Measurements from ENCODE around the gene CLK2.
"Not testable (repeated sequence)": the region's sequence is repeated elsewhere in the genome, so short reads cannot be mapped to it uniquely, and the experiment has no call there.

Gene CLK2

DNA sequence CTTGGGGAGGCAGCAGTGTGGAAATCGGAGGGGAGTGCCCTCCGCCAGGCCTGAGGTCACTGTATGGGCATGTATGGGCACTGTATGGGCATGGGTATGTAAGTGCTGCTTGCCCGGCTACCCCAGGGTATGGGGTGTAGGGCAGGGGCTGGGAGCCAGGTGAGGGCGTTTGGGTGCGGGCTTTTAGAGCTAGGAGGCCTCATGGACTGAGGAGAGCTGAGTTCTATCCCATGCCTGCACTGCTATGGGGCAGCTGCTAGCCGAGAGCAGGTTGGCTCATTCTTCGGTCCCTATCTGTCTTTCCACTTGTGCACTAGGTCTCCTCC lies 22.6 kb upstream of the CLK2 start:
- no peak for DNase-seq

DNA sequence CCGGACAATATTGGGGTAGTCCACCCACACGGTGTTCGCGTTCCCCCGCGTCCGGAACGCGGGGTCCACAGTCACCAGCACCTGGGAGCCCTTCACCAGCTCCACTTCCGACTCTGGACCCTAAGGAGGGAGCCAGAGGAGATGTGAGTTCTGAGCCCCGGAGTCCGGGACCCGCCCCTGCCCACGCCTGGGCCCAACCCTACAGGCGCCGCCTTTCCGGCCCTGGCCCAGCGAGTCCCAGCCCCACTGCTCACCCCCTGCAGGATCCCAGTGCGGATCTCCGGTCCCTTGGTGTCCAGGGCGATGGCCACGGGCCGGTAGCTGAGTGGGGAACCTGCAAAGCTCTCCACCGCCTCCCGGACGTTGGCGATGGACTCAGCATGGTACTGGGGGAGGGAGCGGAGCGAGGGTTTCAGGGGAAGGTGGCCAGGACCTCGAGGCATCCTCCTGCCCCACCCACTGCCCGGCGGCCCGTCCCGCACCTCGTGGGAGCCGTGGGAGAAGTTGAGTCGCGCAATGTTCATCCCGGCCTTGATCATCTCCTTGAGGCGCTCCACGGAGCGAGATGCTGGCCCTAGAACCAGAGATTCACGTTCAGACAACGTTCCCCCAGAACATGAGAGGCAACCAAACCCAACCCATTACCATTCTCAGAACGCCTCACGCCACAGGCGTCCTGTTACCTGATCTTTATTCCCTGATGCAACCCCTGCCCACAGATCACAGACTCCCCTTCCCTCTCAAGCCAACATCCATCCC lies 22.1 kb upstream of the CLK2 start:
- no peak for DNase-seq

DNA sequence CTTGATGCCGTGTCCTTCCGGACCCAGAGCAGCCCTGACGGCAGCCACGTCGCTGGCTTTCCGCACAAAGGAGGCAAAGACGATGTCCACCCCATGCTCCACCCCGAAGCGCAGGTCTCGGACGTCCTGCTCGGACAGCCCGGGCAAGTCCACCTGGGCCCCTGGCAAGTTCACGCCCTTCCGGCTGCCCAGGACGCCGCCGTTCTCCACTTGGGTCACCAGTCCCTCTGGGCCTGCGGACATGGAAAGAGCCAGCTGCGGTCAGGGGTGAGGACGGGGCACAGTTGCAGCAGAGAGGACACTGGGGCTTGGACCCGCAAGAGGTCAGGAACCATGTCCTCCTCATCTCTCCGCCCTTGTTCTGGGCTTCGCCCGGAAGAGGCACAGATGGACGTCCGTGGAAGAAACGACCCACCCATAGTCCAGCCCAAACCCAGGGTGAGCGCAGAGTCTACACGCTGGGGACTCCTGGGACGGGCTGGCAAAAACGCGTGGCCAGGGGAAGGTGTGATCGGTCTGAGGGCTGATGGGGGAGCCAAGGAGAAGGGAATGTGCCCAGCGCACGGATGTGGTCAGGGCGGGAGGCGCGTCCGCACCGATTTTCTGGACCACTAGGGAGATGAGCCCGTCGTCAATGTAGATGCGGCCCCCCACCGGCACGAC lies 21.3 kb upstream of the CLK2 start:
- DNase-seq: no peak

DNA sequence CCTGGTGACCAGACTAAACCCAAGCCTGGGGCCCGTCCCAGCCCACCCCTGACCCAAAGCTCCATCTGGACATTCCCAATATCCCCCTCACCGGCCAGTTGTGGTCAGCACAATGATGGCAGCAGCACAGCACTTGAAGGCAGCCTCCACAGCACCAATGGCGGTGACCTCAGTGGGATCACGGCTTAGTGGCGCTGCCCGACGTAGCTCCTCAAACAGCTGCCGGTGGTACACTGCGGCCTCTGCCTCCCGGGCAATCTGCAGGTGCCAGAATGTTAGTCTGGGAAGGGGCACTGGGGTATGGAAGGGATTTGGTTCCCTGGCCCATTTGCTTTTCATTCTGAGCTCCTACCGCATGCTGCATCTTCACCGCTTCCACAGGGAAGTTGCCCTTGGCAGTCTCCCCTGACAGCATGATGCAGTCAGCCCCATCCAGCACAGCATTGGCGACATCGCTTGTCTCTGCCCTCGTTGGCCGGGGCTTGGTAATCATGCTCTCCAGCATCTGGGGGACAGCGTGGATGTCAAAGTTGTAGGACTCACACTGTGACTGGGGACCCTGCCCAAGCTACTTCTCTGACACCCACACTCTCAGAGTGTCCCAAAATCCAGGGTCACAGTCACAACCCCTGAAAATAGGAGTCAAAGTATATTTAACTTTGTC lies 19.9 kb upstream of the CLK2 start:
- no peak for DNase-seq

DNA sequence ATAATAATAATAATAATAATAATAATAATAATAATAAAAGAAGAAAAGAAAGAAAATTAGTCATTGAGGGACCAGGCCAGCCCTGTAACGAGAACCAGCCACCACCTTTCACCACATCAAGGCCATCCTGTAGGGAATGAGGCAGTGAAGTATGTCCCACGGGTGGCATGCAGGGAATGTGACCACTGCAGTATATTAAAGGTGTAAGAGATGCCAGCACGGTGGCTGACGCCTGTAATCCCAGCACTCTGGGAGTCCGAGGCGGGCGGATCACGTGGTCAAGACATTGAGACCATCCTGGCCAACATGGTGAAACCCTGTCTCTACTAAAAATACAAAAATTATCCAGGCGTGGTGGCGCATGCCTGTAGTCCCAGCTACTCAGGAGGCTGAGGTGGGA lies 17.7 kb upstream of the CLK2 start:
- not testable (repeated sequence) for DNase-seq

DNA sequence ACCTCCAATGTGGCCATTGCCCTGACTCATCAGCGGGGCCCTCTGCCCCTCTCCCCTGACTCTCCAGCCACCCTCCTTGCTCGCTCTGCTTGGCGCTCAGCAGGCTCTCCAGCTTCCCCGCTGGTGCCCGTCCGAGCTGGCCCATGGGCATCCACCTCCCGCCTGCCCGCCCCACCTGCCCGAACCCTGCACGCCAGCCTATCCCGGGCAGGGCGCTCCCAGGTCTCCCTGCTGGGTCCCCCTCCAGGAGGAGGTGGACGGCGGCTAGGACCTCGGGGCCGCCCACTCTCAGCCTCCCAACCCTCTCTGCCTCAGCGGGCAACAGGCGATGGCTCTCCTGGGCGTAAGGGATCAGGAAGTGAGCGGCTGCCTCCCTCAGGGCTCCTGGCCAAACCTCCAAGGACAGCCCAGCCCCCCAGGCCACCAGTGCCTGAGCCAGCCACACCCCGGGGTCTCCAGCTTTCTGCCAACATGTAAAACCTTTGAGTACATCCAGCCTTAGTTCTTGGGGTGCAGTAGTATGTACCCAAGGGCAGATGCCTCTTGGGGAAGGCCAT lies 14.8 kb upstream of the CLK2 start:
- DNase-seq: no peak

DNA sequence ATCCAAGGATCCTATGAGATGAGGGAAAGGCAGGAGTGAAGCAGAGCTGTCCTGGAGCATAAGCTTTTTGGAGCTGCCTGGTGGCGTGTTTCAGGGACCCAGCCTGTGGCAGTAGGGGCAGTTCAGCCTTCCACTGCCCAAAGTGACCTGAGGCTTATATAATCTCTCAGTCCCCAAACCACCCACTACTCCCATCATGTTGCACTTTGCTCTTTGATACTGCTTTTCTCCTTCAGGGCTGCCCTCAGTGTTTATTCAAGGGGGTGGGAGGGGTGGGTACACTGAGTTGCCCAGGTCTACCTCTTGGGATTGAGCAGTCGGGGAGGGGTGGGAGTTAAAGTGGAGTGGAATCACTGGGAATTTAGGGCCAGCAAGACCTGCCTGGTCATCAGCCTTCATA lies 13.2 kb upstream of the CLK2 start:
- no peak for DNase-seq

DNA sequence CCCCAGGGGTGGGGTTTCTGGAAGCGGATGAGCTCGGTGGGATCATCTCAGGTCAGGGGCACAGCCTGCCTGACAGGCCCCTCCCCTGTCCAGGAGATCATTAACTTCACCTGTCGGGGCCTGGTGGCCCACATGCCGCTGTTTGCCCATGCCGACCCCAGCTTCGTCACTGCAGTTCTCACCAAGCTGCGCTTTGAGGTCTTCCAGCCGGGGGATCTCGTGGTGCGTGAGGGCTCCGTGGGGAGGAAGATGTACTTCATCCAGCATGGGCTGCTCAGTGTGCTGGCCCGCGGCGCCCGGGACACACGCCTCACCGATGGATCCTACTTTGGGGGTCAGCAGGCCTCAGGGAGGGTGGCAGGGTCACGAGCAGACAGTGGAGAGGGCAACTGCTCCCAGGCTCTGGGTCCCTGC lies 12.3 kb upstream of the CLK2 start:
- no peak for DNase-seq

DNA sequence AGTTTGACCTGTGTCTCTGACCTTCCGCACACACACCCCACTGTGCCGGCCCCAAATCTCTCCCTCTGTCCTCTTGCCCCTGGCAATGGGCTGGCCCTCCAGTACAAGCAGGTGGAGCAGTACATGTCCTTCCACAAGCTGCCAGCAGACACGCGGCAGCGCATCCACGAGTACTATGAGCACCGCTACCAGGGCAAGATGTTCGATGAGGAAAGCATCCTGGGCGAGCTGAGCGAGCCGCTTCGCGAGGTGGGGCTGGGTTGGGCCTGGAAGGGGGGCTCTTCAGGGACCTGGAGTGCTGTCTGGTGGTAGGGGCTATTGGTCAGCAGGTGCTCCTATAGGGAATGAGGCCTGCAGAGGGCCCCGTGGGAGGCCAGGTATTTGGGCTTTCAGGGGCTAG lies 11.8 kb upstream of the CLK2 start:
- DNase-seq: no peak

DNA sequence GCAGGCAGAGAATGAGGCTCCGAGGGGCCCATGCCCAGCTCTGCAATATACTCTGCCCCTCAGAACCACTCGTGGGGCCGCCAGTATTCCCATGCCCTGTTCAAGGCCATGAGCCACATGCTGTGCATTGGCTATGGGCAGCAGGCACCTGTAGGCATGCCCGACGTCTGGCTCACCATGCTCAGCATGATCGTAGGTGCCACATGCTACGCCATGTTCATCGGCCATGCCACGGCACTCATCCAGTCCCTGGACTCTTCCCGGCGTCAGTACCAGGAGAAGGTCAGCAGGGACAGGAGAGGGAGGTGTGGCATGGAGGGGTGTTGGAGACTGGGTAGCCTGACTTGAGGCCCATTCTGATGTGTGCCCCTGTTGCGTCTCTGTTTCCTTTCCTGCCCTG lies 11.2 kb upstream of the CLK2 start:
- no peak for DNase-seq

DNA sequence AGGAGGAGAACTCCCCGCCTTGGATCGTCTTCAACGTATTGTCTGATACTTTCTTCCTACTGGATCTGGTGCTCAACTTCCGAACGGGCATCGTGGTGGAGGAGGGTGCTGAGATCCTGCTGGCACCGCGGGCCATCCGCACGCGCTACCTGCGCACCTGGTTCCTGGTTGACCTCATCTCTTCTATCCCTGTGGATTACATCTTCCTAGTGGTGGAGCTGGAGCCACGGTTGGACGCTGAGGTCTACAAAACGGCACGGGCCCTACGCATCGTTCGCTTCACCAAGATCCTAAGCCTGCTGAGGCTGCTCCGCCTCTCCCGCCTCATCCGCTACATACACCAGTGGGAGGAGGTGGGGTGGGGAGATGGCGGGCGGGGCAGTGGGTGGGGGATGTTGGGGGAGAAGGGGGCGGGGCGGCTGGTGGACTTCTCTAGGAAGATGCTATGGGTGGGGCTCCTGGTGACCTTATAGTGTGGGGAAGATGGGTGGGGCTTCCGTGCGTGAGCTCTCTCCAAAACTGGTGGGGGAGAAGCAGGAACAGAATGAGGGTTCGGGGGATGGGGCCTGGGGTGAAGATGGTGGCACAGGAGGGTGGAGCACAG lies 9.3 kb upstream of the CLK2 start:
- no peak for DNase-seq

DNA sequence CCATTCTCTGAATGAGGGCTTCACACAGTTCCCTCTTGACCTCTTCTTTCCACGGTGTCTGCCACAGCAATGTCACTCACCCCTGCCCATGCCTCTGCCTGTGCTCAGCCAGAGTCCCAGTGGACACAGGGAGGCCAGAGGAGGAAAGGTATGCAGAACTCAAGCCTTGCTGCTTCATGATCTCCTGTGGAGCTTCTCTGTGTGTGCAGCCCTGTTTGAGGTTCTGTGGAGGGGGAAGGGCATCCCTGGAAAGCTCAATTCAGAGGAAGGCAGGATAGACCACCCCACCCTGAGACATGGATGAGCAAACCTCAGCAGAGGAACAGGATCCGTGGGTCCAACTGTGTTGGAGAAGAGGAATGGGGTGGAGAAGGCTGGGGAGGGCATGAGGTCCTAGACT lies 6.0 kb upstream of the CLK2 start:
- DNase-seq: no peak

DNA sequence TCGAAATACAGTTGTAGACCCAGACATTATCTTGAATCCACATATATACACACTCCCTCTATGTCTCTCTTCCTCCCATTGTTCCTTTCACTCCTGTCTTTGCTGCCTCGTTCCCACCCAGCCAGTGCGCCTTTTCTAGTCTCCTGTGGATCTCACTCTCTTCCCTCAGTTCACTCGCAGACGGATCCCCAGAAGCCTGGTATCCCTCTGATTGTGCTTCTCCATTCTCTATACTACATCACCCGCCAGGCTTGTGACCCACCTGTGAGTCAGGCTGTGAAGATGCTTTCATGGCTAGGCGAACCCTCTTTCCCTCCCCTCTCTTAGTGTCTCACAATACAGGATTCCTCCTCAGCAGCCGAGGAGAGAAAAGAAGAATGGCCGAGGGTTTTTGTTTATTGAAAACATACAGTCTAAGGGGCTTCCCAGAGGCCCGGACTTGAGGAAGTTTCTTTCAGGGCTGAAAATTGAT lies 5.4 kb upstream of the CLK2 start:
- DNase-seq: no peak

DNA sequence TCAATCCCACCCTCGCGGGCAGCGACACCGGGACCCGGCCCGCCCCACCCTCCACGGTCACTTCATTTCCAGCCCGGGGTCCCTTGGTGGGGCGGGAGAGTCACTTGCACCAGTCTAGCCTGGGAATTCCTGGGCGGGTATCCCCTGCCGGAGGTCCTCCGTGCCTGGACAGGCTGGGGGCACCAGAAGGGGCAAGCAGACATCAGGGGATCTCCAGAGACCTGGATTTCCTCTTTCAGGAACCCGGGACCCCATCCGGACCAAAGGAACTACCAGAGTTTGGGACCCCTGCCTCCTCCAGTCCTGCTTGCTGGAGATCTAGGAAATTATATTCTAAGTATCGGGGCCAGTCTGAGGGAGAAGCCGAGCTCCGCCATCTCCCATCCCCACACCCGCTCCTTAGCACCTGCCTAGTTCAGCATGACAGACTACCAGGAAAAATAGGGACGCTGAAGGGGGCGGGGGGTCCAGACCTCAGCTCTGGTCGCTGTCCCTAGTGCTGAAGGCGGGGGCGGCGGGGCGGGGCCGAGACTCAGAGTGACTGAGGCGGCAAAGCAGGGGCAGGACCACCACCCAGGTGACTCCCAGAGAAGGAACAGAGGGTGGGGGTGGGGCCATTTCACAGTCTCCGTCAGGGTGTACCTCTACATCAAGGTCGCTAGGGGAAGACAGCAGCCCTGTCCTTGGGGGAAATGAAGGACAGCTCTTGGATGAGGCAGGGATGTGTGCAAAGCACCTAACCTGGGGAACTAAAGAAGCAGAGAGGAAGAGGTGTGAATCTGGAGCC lies 4.8 kb upstream of the CLK2 start:
- peak; percentile 62 to 76 (median 71) for DNase-seq

DNA sequence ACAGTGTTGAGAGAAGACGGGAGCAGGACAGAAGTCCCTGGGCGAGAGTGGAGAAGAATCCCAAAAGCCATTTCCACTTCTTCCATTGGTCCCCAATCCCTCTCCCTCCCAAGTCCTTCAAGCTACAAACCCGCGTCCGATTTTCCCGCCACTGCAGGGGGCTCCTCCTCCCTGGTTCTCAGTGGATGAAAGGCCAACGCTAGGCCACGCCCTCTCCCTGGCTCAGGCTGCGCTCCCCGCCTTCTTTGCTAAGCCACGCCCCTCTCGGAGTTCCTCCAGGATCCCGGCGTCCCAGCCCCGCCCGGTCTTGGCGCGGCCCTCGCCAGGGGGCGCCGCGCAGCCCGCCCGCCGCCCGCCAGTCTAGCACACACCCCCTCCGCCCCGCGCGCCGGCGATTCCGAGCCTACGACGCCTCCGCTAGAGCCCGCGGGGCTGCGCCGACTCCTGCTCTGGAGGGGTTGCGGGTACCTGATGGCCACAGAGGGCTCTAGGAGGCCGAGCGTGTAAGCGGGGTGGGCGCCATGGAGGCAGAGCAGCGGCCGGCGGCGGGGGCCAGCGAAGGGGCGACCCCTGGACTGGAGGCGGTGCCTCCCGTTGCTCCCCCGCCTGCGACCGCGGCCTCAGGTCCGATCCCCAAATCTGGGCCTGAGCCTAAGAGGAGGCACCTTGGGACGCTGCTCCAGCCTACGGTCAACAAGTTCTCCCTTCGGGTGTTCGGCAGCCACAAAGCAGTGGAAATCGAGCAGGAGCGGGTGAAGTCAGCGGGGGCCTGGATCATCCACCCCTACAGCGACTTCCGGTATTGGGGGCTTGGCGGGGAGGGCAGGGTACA lies 4.0 kb upstream of the CLK2 start, which contains the start of gene HCN3:
Gene HCN3 (plus strand): TSS at position 394 of the 832 bp plus-strand sequence. CDS start 128 bp downstream, at position 522.
- DNase-seq: peak; percentile 85 to 90 (median 88)

DNA sequence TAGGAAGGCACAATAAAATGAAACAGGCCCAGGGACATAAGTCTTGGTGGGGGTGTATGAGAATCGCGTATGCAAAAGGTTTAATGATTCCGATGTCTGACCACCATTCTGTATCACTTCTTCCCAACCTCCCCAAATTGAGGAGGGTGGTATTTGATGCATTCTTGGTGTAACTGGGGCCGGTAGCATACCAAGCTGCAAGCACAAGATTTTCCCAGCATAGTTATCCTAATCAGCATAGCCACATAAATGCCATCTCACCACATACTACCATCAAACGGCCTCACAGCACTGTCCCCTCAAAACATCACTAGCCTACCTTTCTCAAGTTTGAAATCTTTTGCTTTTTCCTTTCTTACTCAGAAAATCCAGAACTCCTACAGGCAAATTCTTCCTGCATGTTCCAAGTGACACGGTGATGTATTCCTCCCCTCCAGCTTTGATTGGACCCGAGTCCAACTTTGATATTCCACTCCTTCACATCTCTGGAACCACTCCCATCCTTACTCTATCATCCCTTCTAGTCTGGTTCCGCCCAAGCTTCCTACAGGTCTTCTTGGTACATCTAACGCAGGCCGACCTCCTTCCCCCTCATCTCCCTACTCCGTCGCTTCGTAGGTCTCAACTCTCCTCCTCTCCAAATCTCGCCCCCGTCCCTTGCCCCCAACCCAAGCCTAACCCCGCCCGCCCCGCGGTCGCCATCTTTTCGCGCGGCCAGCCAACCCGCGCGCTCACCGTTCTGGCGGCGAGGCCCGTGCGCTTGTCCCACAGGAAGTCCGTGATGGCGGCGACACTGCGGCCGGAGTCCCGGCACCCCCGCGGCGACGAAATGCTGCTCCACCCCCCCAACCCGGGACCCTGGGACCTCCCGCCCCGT lies 600 bp downstream of the CLK2 start:
- no peak for DNase-seq

DNA sequence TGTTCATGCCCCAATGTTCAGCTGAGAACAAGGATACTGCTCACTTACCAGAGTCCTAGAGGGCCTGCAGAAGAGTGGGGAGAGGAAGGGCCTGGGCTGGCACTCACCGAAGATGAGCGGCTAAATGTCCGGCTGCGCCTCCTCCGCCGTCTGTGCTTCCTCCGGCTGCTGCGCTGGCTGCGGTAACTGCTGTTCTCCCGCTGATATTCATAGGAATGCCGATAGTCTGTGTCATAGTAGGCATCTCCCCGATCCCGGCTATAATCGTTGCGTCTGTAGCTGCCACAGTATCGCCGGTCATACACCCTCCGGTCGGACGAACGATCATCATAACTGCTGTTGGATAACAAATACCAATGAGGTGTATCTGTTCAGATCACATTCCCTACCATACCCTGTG lies 3.9 kb downstream of the CLK2 start:
- no peak for DNase-seq

DNA sequence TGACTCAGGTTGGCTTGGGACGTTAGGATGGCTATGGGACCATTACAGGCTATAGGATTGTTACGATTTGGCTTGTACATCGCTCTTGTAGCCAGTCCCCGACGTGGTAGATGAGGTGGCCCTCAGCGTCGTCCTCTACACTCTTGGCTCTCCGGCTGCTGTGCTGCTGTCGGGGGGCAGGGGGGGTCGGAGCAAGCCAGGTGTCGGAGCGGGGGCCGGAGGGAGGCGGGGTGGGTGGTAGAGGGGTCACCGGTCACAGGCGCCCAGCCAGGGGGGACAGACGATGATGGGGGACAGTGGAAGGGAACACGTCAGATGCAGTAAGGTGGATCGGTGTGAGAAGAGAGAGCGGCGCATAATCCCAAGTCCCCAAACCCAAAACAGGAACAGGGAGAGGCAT lies 4.7 kb downstream of the CLK2 start:
- no peak for DNase-seq

DNA sequence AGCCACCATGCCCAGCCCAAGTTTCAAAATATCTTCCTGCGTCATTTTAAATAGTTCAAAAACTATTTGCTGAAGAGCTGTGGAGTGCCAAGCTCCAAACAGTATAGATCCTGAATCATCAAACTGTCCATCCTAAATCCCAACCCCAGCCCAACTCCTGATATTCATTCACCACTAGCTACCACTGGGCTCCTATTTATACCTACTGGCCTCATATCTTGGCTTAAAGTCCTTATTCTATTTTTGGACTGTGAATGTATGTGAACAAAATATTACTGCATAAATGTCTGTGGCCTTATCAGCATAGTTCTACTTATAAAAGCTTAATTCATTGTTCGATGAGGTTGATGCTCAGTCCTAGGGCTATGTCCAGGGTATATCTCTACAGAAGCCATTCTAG lies 5.9 kb downstream of the CLK2 start:
- no peak for DNase-seq

DNA sequence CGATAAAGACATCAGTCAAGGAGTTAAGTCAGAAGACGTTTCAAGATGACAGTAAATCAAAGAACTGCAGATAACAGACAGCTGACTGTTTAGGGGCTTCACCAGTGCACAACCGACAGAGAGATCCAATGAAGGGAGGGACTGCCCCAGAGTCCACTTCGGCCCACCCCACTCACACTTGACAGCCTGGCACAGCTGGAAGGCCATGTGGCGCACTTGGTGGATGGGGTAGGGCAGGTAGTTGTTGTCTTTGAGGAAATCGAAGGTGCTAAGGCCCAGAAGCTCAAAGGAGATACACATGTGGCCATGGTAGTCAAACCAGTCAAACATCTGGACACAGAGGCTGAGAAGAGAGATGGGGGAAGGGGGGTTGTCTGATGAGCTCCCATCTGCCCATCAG lies 6.8 kb downstream of the CLK2 start:
- no peak for DNase-seq
